Retina (tissue), 1 donor: ENCODE results near the gene HLA-DOB.
"Not testable (repeated sequence)": the region's sequence is repeated elsewhere in the genome, so short reads cannot be mapped to it uniquely, and the experiment has no call there.

Experiments used
- DNase-seq: peaks from one replicate; pipeline ENCODE4 v3.0.0-alpha.2; 2016

The HLA-DOB gene

DNA sequence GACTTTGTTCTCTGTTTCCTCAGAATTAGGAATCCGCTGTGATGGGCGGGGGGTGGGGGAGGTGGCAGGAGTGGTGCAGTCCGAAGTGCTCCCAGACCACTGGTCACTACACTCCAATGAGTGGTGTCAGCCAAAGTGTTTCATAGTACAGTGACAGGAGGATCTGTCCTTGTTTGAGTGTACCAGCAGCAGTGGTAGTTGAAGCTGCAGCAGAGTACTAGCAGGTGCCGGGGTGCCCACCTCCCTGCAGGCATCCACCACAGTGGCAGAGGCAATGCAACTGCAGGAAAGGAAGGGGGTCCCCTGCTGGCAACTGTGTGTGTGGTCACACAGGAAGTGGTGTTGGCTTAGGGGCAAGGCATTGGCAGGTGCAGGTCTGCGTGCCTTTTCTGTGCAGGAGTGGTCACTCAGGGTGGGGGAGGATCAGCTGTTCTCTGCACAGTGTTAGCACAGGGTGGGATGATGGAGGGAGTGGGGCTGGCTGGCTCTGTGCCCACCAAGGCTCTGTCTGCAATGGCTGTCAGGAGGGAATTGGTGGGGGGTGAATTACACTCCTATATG is 9.7 kb downstream of the HLA-DOB start:
- no peak for DNase-seq

DNA sequence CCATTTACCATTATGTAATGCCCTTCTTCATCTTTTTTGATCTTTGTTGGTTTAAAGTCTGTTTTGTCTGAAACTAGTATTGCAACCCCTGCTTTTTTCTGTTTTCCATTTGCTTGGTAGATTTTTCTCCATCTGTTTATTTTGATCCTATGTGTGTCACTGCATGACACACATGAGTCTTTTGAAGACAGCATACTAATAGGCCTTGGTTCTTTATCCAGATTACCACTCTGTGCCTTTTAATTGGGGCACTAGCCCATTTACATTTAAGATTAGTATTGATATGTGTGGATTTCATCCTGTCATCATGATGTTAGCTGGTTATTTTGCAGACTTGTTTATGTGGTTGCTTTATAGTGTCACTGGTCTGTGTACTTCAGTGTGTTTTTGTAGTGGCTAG is 11.4 kb downstream of the HLA-DOB start:
- DNase-seq, result not testable (repeated sequence)

GRCh38 chr6:32803416-32803815 is 13.4 kb downstream of the HLA-DOB start:
- no peak for DNase-seq

GRCh38 chr6:32799740-32800139 is 17.1 kb downstream of the HLA-DOB start:
- no peak for DNase-seq

- DNase-seq, result no peak
These were observed 17.6 kb downstream of the HLA-DOB start for GRCh38 chr6:32799168-32799567.

DNA sequence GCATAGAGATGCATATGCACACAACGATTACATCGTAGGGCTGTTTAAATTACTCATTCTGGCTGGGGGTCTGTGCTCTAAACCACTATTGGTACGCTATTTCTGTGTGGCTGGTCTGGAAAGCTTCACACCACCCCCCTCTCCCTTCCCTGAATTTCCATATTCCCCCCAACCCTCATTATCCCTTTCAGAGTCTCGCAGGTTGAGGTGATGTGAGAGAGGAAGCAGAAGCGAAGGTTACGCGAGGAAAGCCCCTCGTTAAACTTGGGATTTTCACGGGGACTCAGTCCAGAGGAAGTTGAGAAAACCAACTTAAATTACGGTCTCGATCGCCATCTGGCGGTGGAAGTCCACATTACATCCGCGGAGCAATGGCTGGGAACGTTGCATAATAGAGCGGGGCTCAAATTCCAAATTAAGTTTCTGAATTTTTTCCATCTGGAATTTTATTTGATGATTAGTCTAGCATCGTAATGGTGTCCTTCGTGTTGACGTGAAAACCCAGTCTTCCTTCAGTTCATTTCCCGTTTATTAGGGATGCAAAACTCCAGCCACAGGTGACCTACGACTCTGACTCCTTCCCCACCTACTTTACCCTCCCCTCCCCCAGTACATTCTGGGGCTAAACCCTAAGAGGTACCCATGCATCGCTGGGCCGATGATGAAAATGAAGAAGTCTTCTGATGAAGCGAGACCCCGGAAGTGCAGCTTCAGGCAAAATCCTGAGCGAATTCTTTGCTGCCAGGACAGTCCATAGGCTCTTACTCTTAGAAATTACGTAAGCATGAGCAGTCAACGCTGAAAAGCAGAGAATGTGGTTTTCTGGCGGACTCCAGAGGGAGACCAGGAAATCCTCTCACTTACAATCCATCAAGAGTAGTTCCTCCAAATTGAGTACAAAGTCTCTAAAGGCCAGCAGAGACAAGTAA is 19.7 kb downstream of the HLA-DOB start:
- peak; percentile 86 for DNase-seq

GRCh38 chr6:32794510-32794909 is 22.3 kb downstream of the HLA-DOB start:
- no peak for DNase-seq

- no peak for DNase-seq
These were observed 23.8 kb downstream of the HLA-DOB start for GRCh38 chr6:32792901-32793435.

GRCh38 chr6:32790306-32790705 is 26.5 kb downstream of the HLA-DOB start:
- no peak for DNase-seq

DNA sequence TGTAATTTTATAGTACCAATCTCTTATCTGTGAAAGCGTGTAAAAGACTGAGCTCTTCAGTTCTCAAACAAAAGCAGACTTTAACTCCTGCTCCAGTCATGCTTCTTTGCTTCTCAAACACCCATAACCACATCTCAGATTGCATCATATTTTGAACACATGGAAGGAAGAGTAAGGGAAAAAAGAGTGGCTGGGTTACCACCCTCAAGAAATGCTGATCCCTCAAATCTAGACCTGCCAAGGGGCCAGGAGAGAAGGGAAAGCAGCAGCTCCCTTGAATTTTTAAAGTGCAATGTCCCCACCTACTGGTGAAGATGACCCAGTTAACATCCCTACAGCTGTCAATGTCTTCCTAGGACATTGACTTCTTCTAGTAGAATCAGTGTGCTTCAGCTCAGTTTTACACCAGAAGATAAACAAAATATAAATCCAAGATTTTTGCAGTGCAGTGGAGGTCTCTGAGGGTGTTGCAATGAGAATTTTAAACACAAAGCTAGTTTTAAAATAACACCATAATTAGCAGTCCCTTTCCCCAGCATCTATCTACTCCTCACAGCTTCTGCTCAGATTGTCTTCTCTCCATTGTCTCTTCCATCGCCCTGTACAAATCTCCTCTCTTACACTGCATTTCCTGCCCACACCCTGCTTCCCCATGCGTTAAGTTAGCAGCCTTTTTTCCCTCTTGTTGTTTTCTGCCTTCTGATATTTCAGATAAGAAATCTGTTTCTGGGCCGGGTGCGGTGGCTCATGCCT is 30.8 kb downstream of the HLA-DOB start:
- peak; percentile 70 for DNase-seq

- not testable (repeated sequence) for DNase-seq
These were observed 33.9 kb downstream of the HLA-DOB start for GRCh38 chr6:32782923-32783322.

DNA sequence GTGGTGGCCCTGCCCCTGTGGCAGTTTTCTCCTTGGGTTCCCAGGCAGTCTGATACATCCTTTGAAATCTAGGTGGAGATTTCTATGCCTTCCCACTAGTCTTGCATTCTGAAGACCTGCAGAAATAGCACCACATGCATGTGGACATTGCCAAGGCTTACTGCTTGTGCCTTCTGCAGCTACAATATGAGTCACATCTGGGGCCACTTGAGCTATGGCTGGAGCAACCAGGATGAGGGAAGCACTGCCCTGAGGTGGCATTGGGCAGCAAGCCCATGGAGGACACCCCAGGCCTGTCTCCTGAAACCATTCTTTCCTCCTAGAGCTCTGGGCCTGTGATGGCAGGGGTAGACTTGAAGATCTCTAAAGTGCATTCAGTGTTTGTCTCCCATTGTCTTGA is 37.8 kb downstream of the HLA-DOB start:
- DNase-seq, result no peak

- DNase-seq, result no peak
These were observed 41.7 kb downstream of the HLA-DOB start for GRCh38 chr6:32775071-32775470.

DNA sequence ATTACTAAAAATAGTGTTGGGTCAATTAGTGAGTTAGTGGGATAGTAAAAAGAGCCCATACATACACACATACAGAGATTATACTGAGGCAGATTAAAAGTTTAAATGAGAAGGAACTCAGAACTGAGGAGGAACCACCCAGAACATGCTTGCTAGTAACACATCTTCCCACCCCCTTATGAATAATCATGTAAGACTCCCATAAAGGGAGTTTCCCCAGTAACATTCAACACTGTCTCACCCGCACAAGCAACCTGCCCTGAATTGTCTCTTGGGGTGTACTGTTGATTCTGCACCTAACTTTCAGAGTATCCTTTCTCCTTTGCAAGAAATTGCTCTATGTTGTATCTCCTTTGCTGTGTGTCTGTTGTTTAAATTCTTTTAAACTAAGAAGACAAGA is 42.4 kb downstream of the HLA-DOB start:
- no peak for DNase-seq

- no peak for DNase-seq
These were observed 44.1 kb downstream of the HLA-DOB start for GRCh38 chr6:32772656-32773055.

DNA sequence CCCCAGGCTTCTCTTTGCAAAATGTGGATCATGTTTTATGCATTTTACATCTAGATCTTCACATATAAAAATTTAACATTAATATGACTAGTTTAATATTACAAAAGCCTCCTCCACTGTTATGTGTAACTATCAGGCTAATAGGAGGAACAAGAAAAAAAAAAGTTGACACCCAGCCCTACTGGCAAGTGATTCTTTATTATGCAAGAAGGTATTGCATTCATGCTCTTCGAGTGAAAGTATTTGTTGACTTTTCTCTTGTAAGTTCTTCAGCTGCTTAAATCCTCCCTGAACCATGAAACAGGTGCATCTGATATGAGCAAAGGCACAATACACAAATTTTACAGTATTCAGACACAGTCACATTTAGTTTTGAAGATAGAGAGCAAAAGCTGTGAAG is 52.8 kb downstream of the HLA-DOB start:
- no peak for DNase-seq

DNA sequence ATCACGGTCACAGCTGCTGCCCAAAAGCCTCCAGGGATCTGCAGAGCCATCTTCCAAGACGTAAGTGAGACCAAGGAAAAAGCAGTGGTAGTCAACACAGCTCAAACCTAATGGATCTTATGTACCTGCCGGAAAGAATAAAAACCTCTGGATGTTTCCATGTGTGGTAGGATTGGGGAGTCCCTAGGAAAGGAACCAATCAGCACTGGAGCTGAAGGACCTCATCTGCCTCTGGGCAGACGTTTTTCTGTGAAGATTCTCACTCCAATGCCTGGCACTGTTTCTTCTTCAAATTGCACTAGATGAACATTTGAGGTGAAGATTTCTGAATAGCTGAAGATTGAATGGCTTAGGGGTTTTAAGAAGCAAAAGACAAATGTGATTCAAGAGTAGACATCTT is 53.4 kb downstream of the HLA-DOB start, which contains the start of gene HLA-DQB2:
HLA-DQB2 (minus strand) TSS at position 112 of the 400 bp plus-strand sequence; CDS start at position 50, 62 bp downstream.
- DNase-seq, result no peak
